NCI-H446 treated with DMSO at 0.1 percent for 48 hours (cell line): Measurements from ENCODE around the gene DNAJB7.
"Not testable (repeated sequence)": the region's sequence is repeated elsewhere in the genome, so short reads cannot be mapped to it uniquely, and the experiment has no call there.

Experiments used
- DNase-seq: peaks from one replicate; lab custom pipeline; 2025; lab: John Stamatoyannopoulos, UW

The DNAJB7 gene

DNA sequence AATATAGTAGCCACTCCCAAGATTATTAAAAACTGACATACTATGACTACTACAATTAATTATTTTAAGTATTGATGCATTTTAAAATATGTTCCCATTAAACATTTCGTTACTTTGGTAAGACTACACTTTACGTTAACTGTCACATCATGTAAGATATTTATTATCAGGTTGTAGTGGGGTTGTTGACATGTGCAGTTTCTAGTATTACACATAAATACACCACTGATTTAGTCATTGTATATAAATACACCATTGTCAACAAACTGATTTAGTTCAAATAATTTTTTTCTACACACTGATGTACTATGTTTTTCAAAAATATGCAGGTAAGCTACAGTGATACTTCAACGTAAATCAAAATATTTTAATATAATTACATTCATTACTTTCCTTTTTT lies 17.0 kb downstream of the DNAJB7 start:
- no peak for DNase-seq

DNA sequence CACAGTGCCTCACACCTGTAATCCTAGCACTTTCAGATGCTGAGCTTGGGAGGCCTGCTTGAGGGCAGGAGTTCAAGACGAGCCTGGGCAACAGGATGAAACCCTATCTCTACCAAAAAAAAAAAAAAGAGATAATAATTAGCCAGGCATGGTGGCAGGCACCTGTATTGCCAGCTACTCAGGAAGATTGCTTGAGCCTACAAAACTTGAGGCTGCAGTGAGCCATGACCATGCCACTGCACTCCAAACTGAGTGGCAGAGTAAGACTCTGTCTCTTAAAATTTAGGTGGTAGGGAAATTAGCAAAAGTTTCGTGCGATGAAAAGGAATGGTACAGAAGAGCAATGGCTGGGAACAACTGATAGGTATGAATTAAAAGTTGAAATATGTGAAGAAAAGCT lies 23.4 kb downstream of the DNAJB7 start:
- DNase-seq = no peak

DNA sequence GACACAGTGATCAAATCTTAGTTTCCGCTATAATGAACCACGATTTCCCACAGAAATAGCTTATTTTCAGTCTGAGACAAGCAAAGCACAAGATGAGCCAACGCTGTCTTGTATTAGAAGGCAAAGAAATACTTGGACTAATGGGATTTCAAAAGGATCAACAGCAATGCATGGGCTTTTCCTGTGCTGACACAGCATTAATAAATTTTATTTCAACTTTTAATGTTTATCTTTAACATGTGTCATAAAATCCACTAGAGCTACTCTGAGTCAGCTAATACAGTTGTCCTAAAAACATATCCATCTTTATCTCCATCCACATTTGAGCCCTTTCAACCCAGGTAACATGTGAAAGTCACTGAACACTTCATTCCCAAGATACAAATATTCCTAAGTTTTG lies 27.3 kb downstream of the DNAJB7 start:
- DNase-seq = no peak

DNA sequence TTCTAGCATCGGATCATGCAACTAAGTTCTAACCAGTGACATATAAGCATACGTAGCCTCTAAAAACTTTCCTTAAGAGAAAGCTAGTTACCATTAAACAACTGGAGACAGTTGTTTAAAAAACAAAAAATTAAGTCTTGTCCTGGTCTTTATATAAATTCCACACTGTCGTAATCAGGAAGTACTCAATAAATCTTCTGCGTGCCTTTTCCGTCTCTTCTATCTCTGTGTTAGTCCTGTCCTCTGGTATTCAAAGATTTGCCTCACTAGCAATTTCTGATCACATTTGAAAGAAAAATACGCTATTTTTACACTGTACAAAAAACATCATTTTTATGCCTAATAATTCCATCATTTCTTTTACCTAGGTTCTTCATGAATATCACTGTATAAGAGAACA lies 32.8 kb downstream of the DNAJB7 start:
- no peak for DNase-seq

DNA sequence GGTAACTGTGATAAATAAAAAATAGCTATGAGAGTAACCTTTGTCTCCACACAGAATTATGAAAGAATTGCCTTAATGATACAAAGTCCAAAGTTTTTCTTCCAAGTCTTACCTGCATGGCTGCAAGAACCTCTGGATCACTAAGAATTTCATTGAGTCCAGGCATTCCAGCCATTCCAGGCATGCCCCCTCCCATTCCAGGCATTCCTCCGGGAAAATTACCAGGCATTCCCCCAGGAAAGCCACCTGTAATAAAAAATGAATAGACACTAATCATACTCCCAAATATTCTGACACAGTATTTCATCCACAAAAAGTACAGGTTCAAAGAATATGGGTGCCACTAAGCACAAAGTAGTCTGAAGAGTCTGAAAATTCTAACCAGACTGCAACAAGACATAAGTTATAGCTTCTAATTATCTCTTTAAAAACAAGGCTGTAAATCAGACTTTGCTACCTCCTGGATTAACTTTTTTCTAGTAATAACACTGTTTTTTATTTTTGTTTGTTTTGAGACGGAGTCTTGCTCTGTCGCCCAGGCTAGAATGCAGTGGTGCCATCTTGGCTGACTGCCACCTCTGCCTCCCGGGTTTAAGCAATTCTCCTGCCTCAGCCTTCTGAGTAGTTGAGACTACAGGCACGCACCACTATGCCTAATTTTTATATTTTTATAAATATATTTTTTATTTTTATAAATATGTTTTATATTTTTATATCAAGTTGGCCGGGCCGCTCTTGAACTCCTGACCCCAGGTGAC lies 34.8 kb downstream of the DNAJB7 start:
- DNase-seq = no peak

DNA sequence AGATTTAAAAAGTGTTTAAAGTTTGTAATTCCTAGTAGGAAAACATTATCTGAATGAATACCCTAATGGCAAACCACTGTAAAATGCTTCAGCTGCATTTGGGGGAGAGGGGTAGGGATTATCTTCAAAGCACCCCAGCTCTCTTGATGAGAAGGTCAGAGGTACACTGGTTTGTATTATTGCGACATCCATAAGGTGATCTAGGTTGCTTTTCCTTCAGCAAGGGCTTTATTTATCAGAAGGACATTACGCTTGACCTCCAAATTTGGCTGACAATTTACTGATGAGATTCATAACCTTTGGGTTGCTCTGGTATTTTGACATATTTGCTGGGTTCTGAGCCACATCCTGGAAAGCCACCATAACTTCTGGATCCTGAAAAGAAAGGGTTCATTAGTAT lies 35.6 kb downstream of the DNAJB7 start:
- DNase-seq = not testable (repeated sequence)

DNA sequence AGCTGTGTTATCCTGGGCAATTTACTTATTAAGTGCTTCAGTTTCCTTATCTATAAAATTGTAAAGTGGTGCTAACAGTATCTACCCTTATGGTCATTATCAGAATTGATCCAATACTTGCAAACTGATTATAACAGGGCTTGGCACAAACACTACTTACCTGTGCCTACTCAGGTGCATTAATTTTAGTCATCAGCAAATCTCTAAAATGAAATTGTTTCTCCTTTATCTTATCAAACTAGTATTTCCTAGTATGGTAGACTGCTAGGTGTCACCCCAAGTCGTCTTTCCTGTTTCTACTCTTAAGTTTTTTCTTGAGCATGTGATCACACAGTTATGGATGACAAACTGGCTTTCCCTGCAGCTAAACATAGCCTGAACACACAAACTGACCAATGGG lies 38.5 kb downstream of the DNAJB7 start:
- DNase-seq = no peak

DNA sequence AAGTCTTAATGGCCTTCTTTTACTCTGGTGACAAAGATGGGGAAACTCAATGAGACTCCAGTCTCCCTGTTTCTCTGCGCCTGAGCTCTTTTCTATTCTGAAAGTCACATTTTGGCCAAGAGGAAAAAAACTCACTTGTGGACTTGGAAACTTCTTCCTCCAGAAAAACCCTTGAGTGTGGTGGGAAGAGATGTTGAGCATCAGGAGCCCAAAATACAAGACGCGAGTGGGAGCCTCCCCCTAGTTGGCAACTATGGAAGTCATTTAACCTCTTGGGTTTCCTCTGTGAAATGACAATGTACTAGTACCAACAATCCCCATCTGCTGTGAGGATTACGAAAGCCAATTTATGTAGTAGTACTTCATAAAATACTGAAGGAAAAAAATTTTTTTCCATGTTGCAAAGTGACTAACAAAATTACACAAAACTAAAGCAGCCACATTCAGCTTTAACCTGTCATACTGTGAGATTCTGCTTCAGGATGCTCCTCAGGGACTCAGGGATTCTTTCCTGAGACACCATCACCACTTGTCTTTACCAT lies 42.2 kb downstream of the DNAJB7 start:
- DNase-seq = peak; percentile 5

DNA sequence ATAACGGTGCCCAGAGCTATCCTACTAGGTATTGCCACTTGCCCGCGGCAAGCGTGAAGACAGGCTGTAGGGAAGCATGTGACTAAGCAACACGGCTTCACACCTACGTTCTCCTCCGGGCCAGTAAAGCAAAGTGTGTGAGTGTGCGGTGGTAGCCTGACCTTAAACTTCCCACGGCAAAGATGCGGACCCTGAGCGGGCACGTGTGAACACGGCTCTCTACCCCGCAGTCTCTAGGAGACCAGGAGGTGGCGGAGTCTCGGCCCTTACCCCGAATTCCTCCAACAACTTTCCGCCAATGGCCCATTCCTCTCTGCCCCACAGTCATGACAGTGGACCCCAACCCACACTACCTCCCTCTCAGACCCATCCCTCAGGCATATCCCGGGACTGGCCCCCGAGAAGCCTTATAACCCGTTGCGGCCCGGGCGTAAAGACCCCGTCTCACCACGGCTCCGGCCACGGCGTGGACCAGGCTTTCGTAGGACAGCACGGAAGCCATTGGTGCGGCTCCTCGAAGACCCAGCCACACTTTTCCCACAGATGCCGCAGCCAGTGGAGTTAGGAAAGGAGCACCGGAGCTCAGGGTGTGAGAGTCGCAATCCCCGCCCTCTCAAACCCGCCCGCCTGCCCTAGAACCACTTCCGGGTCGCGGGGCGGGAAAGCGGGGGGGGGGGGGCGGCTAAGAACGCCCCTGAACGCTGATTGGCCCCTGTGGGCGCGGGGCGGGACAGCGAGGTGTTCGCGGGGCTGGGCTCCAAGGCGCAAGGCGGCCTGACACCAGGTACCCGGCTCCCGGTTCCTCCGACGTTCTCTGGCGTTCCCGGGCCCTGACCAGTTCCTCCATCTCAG lies 42.9 kb downstream of the DNAJB7 start, which contains the start of gene SLC25A17:
TSS of gene SLC25A17 (minus strand) at position 600 of the 852 bp plus-strand sequence. CDS start at position 502, 98 bp downstream.
- peak; percentile 52 for DNase-seq

DNA sequence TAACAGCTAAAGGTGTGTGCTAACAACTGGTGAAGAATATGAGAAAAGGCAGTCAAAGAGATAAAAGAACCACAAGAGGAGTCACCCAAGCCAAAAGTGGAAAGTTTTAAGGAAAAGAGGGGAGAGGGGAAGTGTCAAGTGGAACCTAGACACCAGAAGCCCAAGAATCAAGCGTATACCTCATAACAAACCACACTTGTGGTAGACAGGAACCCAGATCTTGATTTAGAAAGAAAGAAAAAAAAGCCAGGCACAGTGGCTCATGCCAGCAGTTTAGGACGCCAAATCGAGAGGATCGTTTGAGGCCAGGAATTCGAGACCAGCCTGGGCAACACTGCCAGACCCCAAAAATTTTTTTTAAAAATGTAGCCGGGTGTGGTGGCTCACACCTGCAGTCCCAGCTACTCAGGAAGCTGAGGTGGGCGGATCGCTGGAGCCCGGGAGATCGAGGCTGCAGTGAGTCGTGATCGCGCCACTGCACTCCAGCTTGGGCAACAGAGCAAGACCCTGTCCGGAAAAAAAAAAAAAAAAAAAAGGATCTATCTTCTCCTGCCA lies 43.6 kb downstream of the DNAJB7 start:
- DNase-seq = no peak

DNA sequence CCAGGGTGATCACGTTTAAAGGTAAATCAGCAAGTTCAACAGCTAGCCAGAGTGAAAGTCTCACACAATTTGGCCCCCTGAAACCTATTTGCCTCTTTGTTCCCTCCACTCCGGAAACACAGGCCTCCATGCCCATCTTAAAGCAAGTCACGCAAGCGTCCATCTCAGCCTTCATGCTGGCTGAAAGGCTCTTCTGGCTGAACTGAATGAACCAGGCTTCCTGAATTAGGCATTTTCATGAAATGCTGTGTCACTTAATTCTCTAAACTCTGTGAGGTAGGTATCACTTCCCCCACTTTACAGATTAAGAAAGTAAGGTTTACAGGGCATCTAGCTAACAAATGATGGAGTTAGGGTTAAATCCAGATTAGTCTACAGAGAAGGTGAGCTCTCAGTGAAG lies 44.2 kb downstream of the DNAJB7 start:
- no peak for DNase-seq

DNA sequence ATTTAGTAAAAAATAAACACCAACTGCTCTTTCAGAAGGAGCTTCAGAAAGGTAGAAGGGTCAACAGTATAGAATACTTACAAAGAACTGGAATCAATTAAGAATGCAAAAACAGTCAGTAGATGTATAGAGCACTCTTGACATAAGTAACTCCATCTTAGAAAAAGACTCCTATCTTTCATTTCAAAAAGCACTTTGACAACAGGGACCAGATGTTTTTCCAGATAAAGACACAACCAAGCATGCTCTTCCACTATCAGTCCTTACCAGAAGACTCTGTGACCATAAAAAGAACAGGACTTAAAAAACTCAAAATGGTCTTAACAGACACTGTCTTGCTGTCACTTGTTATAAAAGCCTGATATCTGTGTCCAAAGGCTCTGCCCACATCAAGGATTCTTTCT lies 48.0 kb downstream of the DNAJB7 start:
- DNase-seq = no peak
